GM21381 (cell line): ENCODE measurements around the gene HOMER2.

Source experiments
- ATAC-seq: cut with Tn5 transposase; IDR thresholded peaks from one replicate; pipeline ENCODE4 v1.9.1; 2021; ENCODE audit warnings: mild to moderate bottlenecking, moderate library complexity; ENCODE audit not compliant: unreplicated experiment

The HOMER2 gene

DNA sequence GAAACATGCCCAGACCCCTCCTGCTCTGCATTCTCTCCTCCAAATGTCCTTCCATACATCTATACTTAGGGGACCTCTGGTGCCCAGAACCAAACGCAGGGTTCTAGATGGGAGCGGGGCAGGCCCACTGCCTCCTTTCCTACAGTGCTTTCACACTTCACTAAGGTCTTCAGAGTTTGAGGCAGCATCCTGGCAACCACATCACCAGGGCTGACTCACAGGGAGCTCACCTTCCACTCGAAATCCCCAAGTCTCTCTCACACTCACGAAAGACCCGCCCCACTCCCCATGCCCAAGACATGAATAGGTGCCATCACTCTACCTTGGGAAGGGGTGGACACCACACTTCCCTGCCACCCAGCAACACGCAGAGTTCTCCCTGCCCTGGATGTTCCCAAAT lies 18.9 kb downstream of the HOMER2 start:
- no peak for ATAC-seq

DNA sequence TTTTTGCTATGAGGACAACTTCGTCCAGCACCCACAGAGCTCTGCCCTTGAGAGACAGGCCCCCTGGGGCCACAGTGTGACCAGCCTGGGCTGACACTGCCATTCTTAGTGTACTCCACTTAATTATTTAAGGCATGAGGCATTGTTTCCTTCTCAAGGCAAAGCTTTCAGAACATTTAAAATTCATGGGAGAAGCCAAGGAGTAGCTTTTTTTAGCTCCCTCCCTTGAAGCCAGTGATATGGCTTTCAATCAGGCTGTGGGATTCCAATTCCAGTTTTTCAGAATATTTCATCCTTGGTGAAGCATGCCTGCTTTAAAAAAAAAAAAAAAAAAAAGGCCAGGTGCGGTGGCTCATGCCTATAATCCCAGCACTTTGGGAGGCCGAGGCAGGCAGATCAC lies 21.3 kb downstream of the HOMER2 start:
- no peak for ATAC-seq

DNA sequence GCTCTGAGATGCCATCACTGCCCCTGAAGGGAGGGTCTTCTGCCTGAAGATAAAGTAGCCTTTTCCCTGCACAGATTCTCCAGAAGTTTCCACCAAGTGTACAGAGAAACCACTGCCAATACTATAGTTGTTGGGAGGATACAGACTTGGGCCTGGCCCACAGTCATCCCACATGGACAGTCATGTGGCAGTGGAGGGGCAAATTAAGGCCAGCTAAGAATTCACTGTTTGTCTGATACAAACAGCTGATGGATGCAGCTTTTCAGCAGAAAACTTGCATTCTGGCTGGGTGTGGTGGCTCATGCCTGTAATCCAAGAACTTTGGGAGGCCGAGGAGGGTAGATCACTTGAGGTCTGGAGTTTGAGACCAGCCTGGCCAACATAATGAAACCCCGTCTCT lies 22.1 kb downstream of the HOMER2 start:
- no peak for ATAC-seq

DNA sequence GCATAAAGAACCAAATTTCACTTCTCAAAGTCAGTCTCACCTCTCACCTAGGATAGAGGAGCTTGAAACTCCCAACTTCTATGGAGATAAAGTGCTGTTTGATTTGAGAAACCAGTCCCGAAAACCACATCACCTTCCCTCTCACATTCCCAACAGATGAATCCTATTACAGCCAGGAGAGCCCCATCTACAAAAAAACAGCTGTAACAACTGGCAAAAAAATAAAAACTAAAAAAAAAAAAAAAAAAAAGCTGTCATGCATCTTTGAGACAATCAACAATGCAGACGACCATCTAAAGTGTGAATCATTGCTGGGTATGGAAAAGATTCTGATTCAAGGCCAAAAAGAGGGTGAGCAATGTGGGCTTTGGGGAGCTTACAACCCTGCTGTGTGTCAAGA lies 23.8 kb downstream of the HOMER2 start:
- no peak for ATAC-seq

DNA sequence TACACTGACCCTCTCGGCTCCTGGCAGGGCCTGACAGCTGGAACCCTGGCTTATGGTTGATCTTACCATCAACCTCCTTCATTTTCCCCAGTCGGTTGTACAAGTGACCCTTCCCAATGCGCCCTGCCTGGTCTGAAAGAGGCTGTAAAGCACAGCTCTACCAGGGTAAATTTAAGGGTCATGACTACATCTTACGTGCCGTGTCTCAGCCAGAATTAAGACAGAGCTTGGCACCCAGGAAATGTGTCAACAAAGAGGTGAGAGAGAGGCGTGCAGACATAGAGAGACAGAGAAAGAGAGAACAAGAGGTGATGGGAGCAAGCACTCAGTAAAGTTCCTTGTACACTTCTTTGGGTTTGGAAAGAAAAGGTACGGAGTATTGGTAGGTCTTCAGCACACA lies 28.8 kb downstream of the HOMER2 start:
- no peak for ATAC-seq

DNA sequence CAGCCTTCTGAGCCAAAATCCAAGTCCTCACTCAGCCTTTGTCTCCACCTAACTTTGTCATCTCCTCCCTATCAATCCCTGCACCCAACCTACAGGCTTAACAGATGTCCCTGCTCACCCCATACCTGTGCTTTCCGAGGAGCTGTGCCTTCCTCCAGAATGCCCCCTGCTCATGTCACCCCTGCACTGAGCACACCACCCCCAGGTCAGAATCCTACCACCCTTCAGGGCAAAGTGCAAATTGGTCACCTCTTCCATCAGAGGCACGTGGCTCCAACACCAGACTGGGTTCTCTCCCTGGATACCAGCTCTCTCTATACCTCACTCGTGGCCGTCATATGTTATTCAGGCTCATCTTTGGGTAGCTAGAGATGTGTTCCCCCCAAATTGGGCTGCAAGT lies 29.8 kb downstream of the HOMER2 start:
- ATAC-seq, result no peak

DNA sequence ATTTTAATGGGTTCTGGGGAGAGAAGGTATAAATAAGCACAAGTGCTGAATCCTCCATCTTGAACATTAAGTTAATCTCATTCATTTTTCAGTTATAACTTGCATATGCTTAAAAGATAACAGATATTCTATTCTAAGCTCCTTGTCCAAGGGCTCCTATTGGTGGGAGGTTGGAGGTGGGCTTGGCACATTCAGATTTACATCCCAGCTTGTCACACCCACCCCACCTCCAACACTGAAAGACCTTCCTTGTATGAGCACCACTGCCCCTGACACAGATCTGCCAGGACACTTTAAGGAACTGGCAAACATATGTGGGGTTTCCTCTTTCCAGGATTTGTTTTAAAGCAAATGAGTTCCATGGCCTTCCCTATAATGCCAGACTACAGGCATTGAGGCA lies 30.6 kb downstream of the HOMER2 start:
- ATAC-seq, result no peak

DNA sequence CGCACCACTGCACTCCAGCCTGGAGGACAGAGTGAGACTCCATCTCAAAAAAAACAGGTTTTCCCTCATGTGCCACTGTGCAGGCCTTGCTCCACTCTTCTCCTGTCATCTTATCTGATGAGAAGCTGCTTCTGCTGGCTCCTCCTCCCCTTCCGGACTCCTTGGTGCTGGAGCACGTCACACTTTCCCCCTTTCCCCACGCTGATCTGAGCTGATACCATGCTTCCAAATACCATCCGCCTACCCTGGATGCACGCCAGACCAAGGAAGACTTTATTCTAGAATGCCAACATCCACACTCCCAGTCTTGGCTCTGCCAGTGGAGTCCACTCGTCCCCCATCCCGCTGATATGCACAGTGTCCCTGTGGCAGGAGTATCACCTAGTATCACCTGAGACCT lies 31.3 kb downstream of the HOMER2 start:
- ATAC-seq, result no peak

DNA sequence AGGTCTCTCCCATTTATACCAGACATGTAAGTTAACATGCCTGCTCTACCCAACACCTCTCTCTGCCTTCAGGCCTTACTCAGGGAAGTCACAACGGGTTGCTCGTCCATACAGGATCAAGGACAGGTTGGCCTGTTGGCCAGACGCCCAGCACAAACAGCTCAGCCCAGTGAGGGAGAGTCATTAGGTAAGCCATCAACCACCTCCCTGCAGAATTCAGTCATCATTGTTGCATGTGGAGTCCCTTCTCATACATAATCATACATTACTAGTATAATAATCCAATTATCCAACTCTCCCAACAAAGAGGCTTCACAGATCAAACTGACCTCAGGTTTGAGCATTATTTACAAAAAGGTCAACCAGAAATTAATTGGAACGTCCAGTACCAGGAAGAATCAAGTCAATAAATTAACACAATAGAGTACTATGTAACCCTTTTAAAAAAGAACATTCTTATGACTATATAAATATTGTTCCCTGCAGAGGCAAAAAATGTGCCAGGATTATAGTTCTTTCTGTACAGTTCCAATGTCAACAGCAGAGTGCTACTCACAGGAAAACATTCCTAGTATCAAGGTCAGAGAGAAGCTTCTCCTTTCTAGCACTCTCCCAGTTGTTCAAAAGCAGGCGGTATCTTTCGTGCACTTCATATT lies 33.2 kb downstream of the HOMER2 start:
- ATAC-seq, result no peak

DNA sequence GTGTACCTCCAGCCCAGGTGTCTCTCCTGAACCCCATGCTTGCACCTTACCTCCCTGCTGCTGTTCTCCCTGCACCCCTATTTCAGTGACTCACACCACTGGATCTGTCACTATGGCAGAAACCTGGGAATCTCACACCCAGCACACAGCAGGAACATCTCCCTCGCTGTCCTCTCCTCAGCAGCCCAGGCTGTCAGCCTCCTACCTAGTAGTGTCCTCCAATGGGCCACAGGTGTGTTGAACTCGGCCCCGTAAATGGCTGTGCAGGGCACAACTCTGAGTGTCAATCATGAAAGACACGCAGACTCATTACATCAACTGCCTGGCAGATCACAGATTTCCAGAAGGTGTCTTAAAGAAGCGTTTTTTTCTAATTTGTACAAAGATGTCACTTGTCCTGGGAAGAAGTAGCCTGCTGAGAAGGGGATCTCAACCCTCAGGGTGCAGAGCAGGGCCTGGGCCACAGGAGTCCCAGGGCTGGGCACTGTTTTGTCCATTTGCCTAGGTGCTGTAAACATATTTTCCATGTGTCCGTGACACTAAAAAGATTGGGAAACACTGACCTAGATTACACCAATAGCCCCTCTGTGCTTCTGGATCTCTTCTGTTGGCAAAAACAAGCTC lies 33.8 kb downstream of the HOMER2 start:
- no peak for ATAC-seq

DNA sequence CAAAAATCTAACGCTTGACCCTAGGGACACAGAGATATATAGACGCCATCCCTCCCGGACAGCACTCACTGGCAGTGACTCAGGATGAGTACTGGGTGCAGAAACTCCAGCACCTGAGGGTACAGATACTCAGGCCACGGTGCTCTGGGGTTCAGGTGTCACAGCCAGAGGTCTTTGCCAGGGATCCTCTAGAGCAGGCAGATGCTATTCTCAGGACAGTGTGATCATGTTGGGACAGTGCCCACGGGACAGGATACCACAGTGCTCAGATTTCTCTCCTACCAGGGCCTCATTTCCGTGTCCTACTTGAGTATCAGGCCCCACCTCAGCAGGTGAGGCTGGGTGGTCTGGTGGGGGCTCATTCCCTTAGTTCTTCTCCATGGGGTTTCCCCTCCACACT lies 34.4 kb downstream of the HOMER2 start:
- ATAC-seq, result no peak

DNA sequence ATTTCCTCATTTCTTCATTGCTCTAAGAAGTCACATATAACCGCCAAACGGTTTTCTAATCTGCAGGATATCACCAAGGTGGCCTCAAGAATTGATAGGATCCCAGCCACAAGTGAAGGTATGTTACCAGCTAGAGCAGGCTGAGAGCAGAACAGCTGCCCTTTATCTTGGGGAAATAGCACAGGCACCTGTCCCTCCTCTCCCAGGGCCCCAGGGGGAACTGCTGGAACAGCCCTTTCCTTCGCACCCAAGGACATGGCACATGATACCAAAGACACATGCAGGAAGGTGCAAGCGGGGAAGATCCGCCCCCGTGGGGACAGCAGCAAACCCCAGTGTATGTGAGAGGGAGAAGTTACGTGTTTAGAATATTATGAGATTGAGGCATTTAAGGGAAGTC lies 35.3 kb downstream of the HOMER2 start:
- no peak for ATAC-seq

DNA sequence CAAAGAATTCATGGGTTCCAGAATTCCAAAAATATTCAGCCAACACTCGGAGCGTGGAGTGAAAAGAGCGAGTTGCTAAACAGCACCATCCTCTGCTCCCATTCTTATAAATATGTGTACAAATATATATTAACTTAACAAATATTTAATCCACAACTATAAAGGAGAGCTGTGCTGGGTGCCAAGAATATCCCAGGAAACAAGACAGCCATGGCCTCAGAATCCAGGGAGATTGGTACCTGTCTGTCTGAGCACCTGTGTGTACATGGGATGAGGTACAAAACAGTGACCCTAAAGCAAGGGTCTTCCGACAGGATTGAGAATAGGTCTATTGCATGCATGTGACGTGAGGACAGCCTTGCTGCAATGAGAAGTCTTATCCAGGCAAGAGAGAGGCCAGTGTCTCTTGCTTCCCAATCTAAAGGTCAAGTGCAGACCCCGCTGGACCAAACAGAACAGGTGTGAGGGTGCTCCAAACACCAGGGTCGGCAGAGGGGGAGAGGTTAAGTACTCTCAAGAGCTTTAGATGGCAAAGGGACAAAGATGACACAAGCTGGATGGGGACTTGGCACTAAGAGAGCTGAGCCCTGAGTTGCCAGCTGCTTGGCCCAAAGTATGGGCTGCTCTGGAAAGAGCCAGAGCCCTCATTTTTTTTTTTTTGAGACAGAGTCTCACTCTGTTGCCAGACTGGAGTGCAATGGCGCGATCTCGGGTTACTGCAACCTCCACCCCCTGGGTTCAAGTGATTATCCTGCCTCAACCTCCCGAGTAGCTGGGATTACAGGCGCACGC lies 36.2 kb downstream of the HOMER2 start:
- no peak for ATAC-seq

DNA sequence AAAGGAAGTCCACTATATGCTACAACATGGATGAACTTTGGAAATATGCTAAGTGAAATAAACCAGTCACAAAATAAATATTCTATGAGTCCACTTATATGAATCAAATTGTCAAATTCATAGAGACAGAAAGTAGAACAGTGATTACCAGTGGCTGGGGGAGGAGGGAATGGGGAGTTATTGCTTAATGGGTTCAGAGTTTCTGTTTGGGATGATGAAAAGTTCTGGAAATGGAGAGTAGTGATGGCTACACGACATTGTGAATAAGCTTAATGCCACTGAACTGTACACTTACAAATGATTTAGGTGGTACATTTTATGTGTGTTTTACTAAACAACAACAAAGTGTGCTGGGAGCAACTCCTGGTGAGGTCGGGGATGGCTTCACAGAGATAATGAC lies 38.1 kb downstream of the HOMER2 start:
- ATAC-seq, result no peak

DNA sequence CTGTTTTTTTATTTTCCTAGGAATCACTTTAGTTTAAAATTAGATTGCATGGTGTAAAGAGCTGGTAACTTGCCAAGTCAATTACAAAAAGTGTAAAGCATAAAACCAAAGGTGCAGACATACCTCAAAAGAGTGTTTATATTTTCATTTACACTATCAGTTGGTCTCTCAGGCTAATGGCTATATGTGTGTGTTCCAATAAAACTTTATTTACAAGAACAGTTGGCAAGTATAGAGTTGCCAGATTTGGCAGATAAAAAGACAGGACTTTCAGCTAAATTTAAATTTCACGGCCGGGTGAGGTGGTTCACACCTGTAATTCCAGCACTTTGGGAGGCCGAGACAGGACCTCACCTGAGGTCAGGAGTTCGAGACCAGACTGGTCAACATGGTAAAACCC lies 41.1 kb downstream of the HOMER2 start:
- ATAC-seq, result no peak

DNA sequence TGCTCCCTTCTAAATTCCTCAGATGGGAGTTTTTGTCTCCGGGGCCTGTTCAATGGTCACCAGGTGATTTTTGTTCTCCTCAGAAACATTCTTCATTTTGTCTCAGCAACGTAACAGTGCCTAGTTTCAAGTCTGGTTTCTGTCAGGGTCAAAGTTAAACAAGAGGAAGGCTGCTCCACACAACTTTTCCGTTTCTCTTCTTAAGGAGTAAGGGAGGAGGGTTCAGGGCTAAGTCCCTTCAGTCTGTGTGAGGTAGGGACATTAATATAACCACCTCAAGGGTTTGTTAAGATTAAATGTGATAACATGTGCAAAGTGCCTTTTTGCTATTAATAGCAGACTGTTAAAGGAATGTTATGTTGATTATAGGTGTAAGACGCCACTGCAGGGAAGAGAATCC lies 41.8 kb downstream of the HOMER2 start:
- ATAC-seq, result no peak

DNA sequence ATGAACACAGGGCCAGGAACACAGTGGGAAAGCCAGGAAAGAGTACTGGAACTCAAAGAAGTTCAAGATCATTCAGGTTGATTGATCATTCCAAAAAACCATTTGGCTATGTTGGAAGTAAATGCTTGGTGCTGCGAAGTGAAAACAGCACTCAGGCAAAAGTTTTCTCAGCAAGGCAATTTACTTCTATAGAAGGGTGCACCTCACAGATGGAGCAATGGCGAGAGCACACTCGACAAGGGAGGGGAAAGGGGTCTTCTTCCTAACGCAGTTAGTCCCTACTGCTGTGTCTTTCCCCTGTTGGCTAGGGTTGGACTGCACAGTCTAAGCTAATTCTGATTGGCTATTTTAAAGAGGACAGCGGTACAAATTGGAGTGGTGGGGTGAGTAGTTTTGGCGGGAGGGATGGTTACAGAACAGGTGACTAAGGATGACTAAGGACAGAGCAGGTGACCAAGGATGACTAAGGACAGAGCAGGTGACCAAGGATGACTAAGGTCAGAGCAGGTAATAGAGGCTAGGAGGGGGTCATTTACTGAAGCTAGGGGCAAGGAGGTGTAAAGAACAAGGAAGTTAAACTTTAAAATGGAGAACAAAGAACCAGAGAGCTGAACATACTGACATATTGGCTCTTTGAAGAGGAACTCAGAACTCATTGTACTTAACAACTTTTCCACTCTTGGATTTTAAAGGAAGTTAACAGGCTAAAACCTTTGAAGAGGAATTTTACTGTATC lies 43.3 kb downstream of the HOMER2 start:
- ATAC-seq, result no peak

DNA sequence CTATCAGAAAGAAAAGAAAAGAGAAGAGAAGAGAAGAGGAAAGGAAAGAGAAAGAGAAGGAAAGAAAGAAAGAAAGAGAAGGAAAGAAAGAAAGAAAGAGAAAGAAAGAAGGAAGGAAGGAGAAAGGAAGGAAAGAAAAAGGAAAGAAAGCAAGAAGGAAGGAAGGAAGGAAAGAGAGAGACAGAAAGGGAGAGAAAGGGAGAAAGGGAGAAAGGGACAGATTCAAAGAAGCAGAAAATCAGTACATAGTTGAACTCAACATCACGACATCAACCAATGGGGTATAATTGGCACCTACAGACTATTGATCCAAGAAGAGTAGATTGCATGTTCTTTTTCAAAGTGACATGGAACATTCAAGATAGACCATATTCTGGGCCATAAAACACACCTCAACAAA lies 45.2 kb downstream of the HOMER2 start:
- ATAC-seq, result no peak

DNA sequence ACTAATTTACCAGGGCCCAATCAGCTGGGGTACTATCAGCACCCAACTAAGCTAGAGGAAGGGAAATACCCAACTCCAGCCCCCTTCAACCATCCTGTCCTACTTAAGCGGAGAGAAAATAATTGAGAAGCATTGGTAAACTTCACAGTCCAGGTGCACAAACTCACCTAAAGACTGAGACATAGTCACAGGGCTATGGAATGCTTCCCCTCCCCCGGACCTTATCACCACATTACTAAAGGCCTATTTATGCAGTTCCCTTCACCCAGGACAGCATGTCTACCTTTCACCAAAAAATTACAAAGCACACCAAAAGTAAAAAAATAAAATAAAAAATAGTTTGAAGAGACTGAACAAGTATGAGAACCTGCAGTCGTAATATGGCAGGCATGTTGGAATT lies 47.9 kb downstream of the HOMER2 start:
- ATAC-seq, result no peak

DNA sequence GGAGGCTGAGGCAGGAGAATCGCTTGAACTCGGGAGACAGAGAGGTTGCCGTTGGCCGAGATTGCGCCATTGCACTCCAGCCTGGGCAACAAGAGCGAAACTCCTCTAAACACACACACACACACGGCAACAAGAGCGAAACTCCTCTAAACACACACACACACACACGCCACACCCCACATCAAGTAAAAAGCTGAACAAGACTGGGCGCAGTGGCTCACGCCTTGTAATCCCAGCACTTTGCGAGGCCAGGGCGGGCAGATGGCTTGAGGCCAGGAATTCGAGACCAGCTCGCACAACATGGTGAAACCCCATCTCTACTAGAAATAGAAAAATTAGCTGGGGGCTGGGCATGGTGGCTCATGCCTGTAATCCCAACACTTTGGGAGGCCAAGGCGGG lies 49.0 kb downstream of the HOMER2 start:
- ATAC-seq, result no peak

DNA sequence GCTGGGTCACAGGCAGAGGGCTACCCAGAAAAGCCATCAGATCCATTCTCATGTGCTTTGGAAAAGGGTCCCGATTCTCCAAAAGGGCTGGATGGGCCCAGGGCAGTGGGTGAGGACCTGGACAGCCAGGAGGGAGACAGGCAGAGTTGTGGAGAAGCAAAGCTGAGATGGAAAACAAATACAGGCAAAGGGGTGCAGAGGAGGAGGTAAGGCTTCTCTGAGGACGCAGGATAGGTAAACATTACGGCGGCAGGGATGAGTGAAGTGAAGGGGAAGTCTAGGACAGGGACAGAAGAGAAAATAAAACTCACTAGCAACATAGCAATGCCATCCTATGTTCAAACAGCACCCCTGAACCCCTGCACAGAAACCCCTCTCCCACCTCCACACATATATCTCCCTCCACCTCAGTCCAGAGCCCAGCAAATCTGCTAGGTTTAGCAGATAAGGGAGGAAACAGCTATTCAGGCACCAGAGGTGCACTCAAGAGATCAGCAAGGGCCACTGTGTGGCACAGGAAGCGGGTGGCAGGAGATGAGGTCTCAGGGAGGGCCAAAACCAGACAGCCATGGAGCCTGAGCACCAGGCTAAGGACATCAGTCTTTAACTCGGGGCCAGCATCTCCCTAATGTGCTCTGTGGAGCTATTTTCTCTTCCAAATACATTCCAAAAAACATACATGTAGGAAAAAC lies 51.3 kb downstream of the HOMER2 start:
- no peak for ATAC-seq
